ENCODE results near the gene C1QB.

The C1QB gene

DNA sequence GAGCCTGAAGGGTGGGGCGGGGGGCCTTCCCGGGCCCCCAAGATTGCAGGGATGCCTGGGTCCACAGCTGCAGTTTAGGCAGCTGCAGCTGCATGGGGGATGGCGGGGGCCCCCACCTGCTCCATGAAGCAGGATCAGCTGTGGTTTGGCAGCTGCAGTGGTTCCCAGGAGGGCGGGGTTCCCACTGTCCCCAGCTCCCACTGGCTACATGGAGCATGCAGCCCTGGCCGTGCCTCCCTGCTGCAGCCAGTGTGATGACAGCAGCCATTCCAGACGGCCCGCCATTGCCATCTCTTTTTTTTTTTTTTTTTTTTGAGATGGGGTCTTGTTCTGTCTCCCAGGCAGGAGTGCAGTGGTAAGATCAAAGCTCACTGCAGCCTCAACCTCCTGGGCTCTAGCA, 17.6 kb upstream of the C1QB start:
- DNase-seq: no peak

DNA sequence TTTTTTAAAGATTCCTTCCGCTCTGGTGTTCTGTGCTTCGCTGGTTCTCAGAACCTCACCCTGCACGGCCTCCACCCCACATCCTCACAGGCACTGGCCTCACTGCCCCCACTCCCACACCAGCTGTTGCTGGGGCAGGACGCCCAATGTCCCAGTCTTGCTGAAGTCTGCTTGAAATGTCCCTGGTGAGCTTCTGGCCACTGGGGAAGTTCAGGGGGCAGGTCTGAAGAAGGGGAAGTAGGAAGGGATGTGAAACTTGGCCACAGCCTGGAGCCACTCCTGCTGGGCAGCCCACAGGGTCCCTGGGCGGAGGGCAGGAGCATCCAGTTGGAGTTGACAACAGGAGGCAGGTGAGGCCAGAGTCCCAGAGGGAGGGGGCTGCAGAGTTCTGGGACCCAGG, 16.7 kb upstream of the C1QB start, which contains the start of gene C1QA:
C1QA (plus strand) TSS at position 276 of the 400 bp plus-strand sequence. CDS start 989 bp downstream, outside the sequence.
- no peak for DNase-seq

DNA sequence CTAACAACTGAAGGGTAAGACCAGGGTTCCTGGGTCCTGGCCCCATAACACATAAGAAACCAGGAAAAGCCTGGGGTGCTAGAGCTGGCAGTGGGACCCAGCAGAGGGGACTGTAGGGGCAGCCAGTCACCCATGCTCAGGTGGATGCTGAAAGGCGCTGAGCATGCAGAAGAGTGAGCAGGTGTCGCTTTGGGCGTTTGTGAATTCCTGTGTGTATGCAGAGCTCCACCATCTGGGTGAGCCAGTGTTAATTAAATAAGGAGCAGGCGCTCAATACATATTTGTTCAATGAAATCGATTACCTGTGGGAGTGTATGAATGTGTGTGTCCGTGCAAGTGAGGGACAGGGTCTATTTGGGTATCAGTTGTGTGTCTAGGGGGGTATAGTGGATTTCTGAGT, 16.1 kb upstream of the C1QB start:
- no peak for DNase-seq

DNA sequence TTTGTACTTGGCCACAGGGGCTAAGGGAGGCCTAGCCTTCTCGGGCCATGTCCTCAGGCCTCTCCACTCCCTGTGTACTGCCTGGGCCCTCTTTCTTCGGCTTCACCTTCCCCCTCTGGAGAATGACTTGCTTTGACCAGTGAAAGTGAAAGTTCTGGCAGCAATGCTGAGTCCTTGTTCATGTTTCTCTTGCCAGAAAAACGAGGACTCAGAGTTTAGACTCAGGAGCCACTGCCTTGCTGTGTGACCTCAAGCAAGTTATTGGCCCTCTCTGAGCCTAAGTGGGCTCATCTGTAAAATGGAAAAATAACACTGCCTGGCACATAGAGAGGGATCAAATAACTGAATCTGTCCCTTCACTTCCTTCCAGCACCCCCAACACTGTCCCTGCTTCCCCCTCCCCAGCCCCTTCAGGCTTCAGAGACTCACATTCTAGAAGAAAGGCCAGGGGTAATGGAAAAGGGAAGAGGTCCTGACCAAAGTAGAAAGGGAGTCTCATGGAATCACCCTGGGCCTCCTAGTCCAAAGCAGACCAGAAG, 15.1 kb upstream of the C1QB start:
- no peak for DNase-seq

DNA sequence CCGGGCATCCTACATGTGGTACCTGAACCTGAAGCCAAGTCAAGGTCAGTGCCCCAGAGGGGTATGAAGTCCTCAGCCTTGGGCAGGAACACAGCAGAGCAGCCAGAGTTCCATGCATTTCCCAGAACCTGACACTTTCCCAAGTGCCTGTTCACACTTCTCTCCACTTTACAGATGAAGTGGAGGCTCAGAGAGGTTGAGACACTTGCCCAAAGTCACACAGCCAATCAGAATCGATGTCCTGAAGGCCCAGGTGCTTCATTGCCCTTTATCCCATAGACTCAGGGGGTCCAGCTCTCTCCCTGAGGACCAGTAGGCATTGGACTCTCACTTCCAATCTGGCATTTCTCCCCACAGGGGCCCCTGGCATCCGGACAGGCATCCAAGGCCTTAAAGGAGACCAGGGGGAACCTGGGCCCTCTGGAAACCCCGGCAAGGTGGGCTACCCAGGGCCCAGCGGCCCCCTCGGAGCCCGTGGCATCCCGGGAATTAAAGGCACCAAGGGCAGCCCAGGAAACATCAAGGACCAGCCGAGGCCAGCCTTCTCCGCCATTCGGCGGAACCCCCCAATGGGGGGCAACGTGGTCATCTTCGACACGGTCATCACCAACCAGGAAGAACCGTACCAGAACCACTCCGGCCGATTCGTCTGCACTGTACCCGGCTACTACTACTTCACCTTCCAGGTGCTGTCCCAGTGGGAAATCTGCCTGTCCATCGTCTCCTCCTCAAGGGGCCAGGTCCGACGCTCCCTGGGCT, 14.4 kb upstream of the C1QB start:
- DNase-seq: no peak

DNA sequence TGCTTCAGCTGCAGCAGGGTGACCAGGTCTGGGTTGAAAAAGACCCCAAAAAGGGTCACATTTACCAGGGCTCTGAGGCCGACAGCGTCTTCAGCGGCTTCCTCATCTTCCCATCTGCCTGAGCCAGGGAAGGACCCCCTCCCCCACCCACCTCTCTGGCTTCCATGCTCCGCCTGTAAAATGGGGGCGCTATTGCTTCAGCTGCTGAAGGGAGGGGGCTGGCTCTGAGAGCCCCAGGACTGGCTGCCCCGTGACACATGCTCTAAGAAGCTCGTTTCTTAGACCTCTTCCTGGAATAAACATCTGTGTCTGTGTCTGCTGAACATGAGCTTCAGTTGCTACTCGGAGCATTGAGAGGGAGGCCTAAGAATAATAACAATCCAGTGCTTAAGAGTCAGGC, 13.8 kb upstream of the C1QB start:
- no peak for DNase-seq

DNA sequence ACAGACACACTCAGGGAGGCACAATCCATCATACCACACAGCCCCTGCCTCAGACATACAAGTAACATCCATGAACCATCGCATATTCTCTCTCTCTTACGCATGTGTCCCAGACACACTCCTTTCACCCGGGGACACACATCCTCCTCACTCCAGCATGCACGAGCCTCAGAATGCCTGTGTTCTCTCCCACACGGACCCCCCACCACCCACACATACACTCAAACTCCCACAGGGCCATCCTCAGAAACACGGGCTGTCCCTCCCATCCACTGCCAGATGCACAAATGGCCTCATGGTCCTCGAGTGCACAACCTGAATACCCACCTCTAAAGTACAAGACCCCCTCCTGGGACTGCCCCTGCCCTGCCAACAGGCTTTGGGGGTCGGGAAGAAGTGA, 11.8 kb upstream of the C1QB start:
- DNase-seq: no peak

DNA sequence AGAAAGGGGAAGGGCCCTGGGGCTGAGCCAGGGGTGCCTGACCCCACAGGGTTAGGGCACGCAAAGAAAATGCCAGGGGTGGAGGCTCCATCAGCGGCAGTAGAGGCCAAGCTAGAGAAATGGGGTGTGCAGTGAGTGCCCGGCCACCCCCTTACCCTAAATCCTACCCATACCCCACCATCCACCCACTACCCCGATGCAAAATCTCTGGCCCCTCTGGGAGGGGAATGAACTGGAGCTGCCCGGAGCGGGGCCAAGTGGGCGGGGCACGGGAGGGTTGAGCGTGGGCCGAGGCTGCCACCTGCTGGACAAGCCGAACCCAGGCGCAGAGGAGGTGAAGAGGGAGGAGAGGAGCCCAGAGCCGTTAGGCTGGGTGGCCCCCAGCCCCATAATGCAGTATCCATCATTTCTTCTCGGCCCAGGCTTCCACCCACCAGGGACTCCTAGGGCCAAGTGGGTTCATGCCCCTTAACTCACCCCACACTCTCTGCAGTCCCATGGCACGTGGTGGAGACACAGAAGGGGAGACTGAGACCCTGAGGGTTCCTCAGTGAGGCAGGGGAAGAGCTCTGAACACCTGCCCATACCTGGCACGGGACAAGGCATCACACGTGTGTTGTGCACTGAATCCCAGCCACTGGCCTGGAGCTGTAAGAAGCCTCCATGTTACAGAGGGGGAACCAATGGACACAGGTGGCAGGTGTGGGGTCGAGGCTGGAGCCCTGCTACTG, 11.0 kb upstream of the C1QB start:
- peak; percentile 76 for DNase-seq

DNA sequence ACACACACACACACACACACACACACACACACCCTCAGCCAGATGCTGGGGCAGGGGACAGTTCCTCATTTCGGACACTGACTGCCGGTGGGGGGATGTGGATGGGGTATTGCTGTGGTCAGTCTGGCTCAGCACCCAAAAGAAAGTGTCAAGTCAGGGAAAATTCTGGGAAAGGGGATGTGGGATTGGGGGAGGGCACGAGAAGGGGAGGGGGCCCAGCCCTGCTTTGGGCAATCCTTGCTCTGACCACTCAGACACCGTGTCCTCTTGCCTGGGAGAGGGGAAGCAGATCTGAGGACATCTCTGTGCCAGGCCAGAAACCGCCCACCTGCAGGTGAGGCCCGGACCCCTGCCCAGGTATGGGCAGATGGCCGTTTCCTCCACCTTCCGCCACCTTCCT, 9.7 kb upstream of the C1QB start, which contains the start of gene C1QC:
C1QC (plus strand) TSS at position 253 of the 400 bp plus-strand sequence. CDS start 391 bp downstream, outside the sequence.
- no peak for DNase-seq

DNA sequence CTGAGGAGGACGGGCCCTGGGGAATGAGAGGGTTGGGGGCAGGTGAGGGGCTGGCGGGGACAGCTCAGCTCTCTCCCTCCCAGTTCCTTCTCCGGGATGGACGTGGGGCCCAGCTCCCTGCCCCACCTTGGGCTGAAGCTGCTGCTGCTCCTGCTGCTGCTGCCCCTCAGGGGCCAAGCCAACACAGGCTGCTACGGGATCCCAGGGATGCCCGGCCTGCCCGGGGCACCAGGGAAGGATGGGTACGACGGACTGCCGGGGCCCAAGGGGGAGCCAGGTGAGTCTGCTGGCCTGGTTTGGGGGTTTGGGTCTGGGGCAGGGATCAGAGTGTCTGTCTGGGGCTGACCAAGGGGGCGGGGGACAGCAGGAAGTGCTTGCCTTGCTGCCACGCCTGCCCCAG, 9.1 kb upstream of the C1QB start:
- no peak for DNase-seq

DNA sequence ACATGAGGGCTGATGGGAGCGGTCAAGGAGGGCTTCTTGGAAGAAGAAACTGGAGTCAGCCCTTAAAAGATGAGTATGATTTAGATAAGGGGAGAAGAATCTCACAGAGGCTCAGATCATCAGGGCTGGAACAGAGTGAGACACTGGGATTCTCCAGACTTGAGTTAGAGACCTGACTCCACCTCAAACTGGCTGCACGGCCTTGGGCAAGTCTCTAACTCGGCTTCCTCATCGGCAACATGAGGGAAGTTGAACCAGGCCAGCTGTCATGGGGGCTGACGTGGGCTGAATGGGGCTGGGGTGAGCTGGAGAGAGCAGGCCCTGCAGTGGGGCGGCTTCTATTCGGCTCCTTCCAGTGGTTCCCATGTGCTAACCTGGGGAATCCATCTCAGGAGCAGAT, 7.1 kb upstream of the C1QB start:
- no peak for DNase-seq

DNA sequence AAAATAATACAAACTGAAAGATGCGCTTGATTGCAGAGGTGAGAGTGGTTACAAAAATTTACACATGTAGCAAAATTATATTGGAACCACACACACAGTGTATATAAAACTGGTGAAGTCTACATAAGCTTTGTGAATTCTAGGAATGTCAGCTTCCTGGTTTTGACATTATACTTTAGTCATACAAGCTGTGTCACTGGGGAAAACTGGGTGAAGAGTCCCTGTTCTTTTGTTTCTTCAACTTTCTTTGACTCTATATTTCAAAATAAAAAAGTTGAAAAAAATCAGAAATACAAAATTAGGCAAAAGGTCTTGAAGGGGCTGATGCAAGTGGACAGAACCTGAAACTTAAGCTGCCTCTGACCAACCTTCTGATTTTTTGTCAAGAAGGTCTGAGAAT, 6.7 kb upstream of the C1QB start:
- no peak for DNase-seq

DNA sequence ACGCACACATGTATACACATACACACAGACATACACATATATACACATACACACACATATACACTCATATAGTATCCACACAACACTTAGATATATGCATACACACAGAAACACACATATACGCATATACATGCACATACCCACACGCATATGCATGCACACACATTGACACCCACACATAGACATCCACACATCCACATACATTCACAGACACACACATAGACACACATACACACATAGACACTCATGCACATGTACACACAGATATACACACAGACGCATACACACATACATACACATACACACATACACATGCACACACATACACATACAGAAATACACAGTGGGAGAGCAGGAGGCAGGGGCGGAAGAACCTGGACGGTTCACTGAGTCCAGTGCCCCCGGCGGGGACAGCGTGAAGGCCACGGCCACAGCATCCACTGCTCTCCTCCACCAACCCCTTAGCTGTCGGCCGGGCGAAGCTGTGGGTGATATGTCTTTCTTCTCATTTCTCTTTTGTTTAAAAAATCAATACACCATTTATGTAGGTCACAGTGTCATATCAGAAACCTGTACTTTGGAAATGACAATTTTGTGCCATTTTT, 2.8 kb upstream of the C1QB start:
- no peak for DNase-seq

DNA sequence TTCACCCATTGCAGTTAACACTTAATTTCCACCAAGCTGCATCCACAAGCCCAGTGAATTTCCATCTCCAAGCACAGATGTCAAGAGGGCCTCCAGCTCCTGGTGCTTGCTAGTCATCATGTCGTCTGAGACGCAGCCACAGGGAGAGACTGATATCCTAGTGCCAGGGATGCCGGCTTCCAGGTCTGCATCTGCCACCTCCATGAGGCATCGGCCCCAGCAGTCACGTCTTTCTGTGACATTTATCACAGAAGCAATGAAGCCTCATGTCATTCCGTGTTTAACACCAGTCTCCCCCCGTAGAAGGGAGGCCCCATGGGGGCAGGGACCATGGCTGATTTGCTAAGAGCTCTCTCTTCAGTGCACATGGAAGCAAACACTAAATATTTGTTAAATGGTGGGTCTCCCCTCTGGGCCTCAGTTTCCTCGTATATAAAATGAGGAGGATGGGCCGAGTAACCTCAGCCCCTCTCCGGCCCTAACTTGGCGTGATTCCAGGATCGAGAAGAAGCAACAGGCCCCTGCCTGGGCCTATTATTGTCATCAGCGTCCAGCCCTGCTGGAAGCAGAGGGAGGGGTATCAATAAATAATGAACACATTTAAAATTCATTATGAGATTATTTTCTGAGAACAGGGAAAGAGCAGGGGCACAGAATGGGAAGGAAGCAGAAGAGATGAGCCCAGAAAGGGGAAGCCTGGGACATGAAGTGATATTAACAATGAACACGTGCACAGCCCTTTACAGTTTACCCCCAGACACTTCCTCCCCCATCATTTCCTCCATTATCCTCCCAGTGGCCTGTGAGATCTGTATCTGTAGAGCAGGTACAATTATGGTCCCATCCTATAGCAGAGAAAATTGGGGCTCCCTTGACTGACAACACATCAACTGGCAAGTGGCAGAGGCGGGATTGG, 837 bp upstream of the C1QB start:
- no peak for DNase-seq

DNA sequence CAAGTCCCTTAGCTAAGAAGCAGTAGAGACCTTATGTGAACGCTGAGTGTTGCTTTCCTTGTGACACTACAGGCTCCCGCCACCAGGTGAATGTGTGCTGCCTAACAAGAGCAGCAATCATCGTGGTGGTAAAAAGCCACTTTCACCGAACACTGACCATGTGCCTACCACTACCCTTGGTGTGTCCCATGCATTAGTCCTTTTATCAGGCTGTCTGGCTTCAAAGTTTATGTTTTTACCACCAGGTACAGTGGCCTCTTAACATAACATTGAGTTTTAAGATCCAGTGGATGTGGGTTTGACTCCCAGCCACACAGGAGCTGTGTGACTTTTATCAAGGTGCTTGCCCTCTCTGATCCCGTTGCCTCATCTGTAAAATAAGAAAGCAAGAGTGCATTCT, 1.7 kb downstream of the C1QB start:
- DNase-seq: no peak

DNA sequence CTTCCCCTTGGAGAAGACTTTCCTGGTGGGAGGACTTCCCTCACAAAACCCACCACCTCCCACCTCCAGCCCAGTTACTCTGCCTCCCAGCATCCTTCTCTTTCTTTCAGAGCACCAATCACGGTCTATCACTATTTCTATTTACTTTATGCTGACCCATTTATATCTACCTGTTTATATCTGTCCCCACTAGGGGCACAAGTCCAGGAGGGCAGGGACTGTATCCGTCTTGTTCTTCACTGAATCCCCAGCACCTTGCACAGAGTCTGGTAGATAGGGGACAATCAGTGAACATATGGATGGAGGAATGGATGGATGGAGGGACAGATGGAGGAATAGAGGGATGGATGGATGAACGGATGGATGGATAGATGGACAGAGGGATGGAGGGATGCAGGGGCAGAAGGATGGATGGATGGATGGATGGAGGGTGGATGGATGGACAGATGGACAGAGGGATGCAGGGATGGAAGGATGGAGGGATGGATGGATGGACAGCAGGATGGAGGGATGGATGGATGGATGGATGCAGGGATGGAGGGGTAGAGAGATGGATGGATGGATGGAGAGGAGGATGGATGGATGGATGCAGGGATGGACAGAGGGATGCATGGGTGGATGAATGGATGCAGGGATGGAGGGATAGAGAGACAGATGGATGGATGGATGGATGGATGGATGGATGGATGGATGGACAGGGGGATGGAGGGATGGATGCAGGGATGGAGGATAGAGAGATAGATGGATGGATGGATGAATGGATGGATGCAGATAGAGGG, 5.5 kb downstream of the C1QB start:
- DNase-seq: no peak

DNA sequence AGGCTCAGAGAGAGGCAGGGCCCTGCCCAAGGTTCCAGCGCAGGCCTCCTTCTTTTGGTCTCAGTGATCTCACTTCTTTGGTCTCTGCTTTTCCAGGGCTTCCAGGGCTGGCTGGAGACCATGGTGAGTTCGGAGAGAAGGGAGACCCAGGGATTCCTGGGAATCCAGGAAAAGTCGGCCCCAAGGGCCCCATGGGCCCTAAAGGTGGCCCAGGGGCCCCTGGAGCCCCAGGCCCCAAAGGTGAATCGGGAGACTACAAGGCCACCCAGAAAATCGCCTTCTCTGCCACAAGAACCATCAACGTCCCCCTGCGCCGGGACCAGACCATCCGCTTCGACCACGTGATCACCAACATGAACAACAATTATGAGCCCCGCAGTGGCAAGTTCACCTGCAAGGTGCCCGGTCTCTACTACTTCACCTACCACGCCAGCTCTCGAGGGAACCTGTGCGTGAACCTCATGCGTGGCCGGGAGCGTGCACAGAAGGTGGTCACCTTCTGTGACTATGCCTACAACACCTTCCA, 7.7 kb downstream of the C1QB start:
- no peak for DNase-seq

DNA sequence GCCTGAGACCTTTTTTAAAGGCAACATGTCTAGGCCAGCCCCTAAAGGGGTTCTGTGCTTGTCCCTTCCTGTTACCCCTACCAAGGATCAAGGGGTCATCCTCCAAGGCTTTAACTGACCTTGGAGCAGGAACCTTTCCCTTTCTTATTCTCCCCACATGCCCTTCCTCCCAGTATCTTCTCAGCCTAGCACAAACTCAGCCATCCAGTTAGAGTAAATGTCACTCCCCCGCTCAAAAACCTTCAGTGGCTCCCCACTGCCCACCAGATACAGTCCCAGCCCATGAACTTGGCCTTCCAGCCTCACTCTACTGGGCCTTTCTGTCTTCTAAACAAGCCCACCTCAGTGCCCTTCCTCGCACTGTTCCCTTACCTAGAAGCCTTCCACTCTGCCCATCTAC, 8.8 kb downstream of the C1QB start:
- DNase-seq: no peak

DNA sequence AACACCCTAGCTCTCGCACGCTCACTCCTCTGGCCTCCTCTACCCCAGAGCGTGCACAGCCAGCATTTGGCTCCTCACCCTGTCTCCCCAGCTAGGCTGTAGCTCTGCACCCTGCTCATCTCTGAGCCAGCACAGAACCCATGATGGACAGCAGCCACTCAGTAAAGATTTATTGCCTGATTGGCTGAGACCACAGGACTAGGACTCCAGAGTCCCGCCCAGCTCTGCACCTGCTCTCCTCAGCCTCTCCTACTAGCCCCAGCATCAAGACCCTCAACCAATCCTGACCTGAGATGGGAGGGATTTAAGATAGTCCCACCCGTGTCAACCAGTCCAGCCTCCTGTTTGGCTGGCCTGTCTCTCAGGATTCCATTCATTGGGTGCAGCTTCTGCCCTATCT, 9.3 kb downstream of the C1QB start:
- peak; percentile 12 for DNase-seq

DNA sequence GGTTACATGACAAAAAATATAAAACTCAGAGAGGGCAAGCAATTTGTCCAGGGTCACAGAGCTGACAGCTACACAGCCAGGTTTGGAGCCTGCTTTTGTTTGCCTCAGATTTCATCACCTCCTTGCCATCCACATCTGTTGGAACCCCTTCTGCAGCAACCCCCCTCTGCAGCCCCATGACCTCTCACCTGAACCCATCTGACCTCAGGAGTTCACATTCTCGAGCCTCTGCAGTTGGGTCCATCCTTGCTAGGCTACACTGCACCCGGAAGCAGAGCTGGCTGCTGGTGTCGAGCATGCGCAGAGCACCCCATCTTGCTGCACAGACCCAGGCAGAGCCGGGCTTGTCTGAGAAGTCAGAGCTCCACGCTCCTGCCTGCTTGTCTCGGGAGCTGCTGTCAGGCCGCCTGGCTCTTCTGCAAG, 10.0 kb downstream of the C1QB start:
- DNase-seq: no peak

DNA sequence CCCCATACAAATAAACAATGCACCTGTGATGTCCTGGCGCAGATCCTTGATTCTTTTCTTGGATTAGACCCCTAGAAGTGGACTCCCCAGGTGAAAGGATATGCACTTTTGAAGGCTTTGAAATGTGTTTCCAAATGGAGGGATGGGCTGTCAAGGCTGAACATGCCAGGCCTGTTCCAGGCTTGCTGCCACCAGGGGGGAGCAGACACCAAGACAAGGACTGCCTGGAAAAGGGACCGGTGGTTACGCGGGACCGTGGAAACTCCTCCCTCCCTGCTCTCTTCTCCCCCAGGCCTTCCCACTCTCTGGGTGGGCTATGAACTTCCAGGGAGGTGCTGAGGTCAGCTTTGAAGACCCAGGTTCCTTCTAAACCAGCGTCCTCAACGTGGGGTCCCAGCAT, 12.7 kb downstream of the C1QB start:
- DNase-seq: no peak

DNA sequence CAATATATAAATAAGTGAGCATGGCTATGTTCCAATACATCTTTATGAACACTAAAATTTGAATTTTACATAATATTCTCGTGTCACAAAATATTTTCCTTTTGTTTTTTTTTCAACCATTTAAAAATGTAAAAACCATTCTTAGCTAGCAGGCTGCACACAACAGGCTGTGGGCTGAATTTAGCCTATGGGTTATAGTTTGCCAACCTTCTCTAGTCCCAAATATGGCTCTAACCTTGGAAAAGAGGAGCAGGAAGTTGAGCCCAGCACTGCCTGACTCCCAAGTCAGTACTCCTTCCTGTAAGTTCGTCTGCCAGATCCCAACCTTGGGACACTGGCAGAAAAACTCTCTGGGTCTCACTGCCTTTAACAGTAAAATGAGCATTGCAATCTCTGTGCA, 13.4 kb downstream of the C1QB start:
- DNase-seq: no peak
